B cell (primary cell): ENCODE results near the gene NKAIN2. TPM values are rescaled to one million over a fixed set of nuclear protein-coding genes. Genes with fewer than 3 reads are reported as not detected.

Experiments used
- ATAC-seq: fragments of 200-7000 bp; cut with Tn5 transposase; one replicate; pipeline ENCODE4 v1.10.0; 2021; ENCODE audit warnings: low read depth, mild to moderate bottlenecking, moderate number of reproducible peaks, moderate library complexity
- CTCF ChIA-PET: fragments of 350-600 bp; sonication (Branson Sonifier 250); formaldehyde crosslinking; loops from one replicate; lab custom pipeline; 2021; ENCODE audit warnings: antibody characterized with exemption, inconsistent platforms; lab: Charles Lee
- POLR2A ChIA-PET: fragments of 350-600 bp; sonication (Branson Sonifier 250); formaldehyde crosslinking; loops from one replicate; lab custom pipeline; 2021; ENCODE audit warnings: antibody characterized with exemption; lab: Charles Lee
- DNase-seq: peaks from one replicate; pipeline ENCODE4 v3.0.0; 2013
- H2AFZ ChIP-seq: 2 replicates; pipeline ENCODE4 v1.6.1; 2012; ENCODE audit warnings: mild to moderate bottlenecking, low read depth, low read length; ENCODE audit not compliant: insufficient read depth, poor library complexity, severe bottlenecking
- H3K27ac ChIP-seq, 2 donors: 1 replicate in 1 of 2; 2 replicates in 1 of 2; pipeline ENCODE4 v1.5.1; 2012 to 2013; ENCODE audit warnings: low read length in 2 of 2, mild to moderate bottlenecking in 2 of 2, moderate library complexity in 1 of 2
- H3K27me3 ChIP-seq, 4 experiments: fragments of 200-600 bp in 1 of 4; sonication (generic) in 1 of 4; replicated peaks in 1 of 4; 1 replicate in 2 of 4; 2 replicates in 2 of 4; pipeline versions ENCODE4 v1.6.1 to v1.7.0; 2013 to 2016; ENCODE audit warnings: low read length in 3 of 4, mild to moderate bottlenecking in 2 of 4, mixed read lengths in 1 of 4, moderate library complexity in 1 of 4; ENCODE audit not compliant: insufficient read depth in 4 of 4, control insufficient read depth in 3 of 4; ENCODE audit errors: control extremely low read depth in 1 of 4
- H3K36me3 ChIP-seq, 2 experiments: replicated peaks in 1 of 2; 1 replicate in 1 of 2; 2 replicates in 1 of 2; pipeline versions ENCODE4 v1.6.1 to v1.7.1; 2013; ENCODE audit warnings: low read length in 1 of 2; ENCODE audit not compliant: insufficient read depth in 2 of 2, control insufficient read depth in 1 of 2; ENCODE audit errors: control extremely low read depth in 1 of 2, extremely low read depth in 1 of 2
- H3K4me1 ChIP-seq, 2 donors: fragments of 200-600 bp in 1 of 2; sonication (generic) in 1 of 2; 1 replicate in 1 of 2; 2 replicates in 1 of 2; pipeline versions ENCODE4 v1.5.1 to v1.6.1; 2013 to 2017; ENCODE audit warnings: low read length in 2 of 2; ENCODE audit not compliant: control insufficient read depth in 2 of 2, insufficient read depth in 2 of 2
- H3K4me2 ChIP-seq: replicated peaks from 2 replicates; pipeline ENCODE3; 2012; ENCODE audit warnings: mild to moderate bottlenecking, low read depth, low read length; ENCODE audit not compliant: poor library complexity, severe bottlenecking
- H3K4me3 ChIP-seq, 5 experiments: fragments of 200-600 bp in 1 of 5; sonication (generic) in 1 of 5; 1 replicate in 3 of 5; 2 replicates in 2 of 5; pipeline versions ENCODE4 v1.5.1 to v1.7.0; 2011 to 2016; ENCODE audit warnings: low read length in 4 of 5, mild to moderate bottlenecking in 4 of 5, low read depth in 2 of 5, control low read depth in 1 of 5, moderate library complexity in 1 of 5; ENCODE audit not compliant: insufficient read depth in 1 of 5; ENCODE audit errors: control extremely low read depth in 1 of 5, extremely low read depth in 1 of 5
- H3K79me2 ChIP-seq: fragments of 200-600 bp; sonication (generic); one replicate; pipeline ENCODE4 v1.6.0; 2016; ENCODE audit warnings: low read length; ENCODE audit not compliant: control insufficient read depth, insufficient read depth
- H3K9ac ChIP-seq: fragments of 200-600 bp; sonication (generic); 2 replicates; pipeline ENCODE4 v1.6.1; 2017; ENCODE audit warnings: mild to moderate bottlenecking, low read length, moderate library complexity
- H3K9me3 ChIP-seq, 3 donors: one replicate each; pipeline versions ENCODE4 v1.6.1 to v1.7.1; 2013; ENCODE audit warnings: low read length in 2 of 3; ENCODE audit not compliant: control insufficient read depth in 2 of 3, insufficient read depth in 1 of 3; ENCODE audit errors: control extremely low read depth in 1 of 3
- H4K20me1 ChIP-seq: 2 replicates; pipeline ENCODE4 v1.6.0; 2012; ENCODE audit warnings: mild to moderate bottlenecking, low read length; ENCODE audit not compliant: insufficient read depth, control insufficient read depth, poor library complexity, severe bottlenecking
- H3K27ac Mint-ChIP-seq: one replicate; pipeline ENCODE4 v1.8.0; 2021; ENCODE audit warnings: mixed read lengths
- H3K27me3 Mint-ChIP-seq: one replicate; pipeline ENCODE4 v1.8.0; 2021; ENCODE audit warnings: mixed read lengths
- H3K4me1 Mint-ChIP-seq: one replicate; pipeline ENCODE4 v1.8.0; 2021; ENCODE audit warnings: mixed read lengths
- H3K4me3 Mint-ChIP-seq: one replicate; pipeline ENCODE4 v1.8.0; 2021; ENCODE audit warnings: mixed read lengths
- H3K9me3 Mint-ChIP-seq: one replicate; pipeline ENCODE4 v1.8.0; 2022; ENCODE audit warnings: mixed read lengths; ENCODE audit not compliant: insufficient read depth
- EZH2 ChIP-seq: IDR thresholded peaks from 2 replicates; pipeline ENCODE4 v1.6.1; 2012; ENCODE audit warnings: borderline replicate concordance, low read depth, mild to moderate bottlenecking, moderate library complexity, low read length; ENCODE audit not compliant: insufficient read depth, poor library complexity, severe bottlenecking
- WGBS: methylation state at CpG from one replicate; pipeline ENCODE4 v1.1.5; 2013; ENCODE audit warnings: missing lambda C conversion rate; ENCODE audit not compliant: insufficient coverage; 5-methylcytosine and 5-hydroxymethylcytosine counted together
- intact Hi-C: fragments of 100-400 bp; cut with micrococcal nuclease; formaldehyde crosslinking; loops from one replicate; pipeline ENCODE4 v1.10.0; 2022
- polyA plus RNA-seq: library from polyadenylated mRNA; depleted of rRNA; stranded (reverse); fragments of >200 nt; gene quantifications from 2 replicates; pipeline ENCODE4 v1.2.3, GENCODE V29; 2012
- total RNA-seq, 2 donors: library from RNA; stranded (reverse); fragments of 120-200 nt in 1 of 2; gene quantifications; 1 replicate in 1 of 2; 2 replicates in 1 of 2; pipeline versions ENCODE4 v1.2.3 to v1.2.4, GENCODE V29; 2013 to 2022
- TF ChIP-seq, protein P1 (sequence below): fragments of 200-600 bp; IDR thresholded peaks from one replicate; pipeline ENCODE4 v1.8.0; 2022; ENCODE audit warnings: antibody characterized with exemption, mild to moderate bottlenecking

NKAIN2 gene
- total and polyA plus RNA-seq, 2 donors (not counting 1 experiment from before 2014, with no cell fraction given): not detected

GRCh38 chr6:123788319-123788718, 15.3 kb upstream of the NKAIN2 start:
- Mint-ChIP-seq H3K27ac (no peak overlapping the region), H3K27me3 (no peaks in the 10 kb centered on the region), H3K9me3 (no peaks in the 10 kb centered on the region), H3K4me3 (no peak overlapping the region), H3K4me1 (peaks cover 2% of the 10 kb centered on the region)
- Histone ChIP-seq H3K27me3 (no peaks in the 10 kb centered on the region), H3K9ac (no peak overlapping the region), H3K4me1 (no peaks in the 10 kb centered on the region), H2AFZ (no peak overlapping the region), H3K9me3 (no peaks in the 10 kb centered on the region), H3K27ac (no peak overlapping the region), H3K79me2 (no peaks in the 10 kb centered on the region), H3K4me3 (no peak overlapping the region), H4K20me1 (no peaks in the 10 kb centered on the region), H3K36me3 (no peaks in the 10 kb centered on the region), H3K4me2 (no peak overlapping the region)
- DNase-seq (no peak), ATAC-seq (no peak)
- intact Hi-C loops: no loop called here
- no peak for TF ChIP-seq EZH2
- TF ChIP-seq, protein P1, sequence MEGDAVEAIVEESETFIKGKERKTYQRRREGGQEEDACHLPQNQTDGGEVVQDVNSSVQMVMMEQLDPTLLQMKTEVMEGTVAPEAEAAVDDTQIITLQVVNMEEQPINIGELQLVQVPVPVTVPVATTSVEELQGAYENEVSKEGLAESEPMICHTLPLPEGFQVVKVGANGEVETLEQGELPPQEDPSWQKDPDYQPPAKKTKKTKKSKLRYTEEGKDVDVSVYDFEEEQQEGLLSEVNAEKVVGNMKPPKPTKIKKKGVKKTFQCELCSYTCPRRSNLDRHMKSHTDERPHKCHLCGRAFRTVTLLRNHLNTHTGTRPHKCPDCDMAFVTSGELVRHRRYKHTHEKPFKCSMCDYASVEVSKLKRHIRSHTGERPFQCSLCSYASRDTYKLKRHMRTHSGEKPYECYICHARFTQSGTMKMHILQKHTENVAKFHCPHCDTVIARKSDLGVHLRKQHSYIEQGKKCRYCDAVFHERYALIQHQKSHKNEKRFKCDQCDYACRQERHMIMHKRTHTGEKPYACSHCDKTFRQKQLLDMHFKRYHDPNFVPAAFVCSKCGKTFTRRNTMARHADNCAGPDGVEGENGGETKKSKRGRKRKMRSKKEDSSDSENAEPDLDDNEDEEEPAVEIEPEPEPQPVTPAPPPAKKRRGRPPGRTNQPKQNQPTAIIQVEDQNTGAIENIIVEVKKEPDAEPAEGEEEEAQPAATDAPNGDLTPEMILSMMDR: no peak
- 67% methylated on average over 1 of the region's 1 CpG for WGBS
- CTCF ChIA-PET: no interaction called here
- POLR2A ChIA-PET: no interaction called here

DNA sequence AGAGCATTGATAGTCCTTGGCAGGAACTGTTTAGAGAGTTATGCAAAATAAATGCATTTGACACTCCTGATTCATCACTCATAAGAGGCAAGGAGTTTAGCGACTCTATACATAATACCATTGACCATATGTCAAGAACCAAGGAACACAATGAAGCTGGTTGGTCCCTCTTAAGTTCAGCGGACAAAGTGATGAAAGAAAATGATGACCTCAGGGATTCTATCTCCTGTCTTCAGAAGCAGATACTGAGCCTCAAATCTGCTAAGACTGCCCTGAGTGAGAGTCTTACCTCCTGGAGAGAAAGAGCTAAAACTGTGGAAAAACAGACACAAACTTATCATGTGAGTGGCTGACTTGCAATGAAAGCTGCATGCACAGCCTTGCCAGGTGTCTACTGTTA, 9.5 kb upstream of the NKAIN2 start:
- Mint-ChIP-seq H3K4me3 (no peak overlapping the region), H3K9me3 (no peaks in the 10 kb centered on the region), H3K27me3 (peaks cover 3% of the 10 kb centered on the region), H3K27ac (no peak overlapping the region), H3K4me1 (no peaks in the 10 kb centered on the region)
- intact Hi-C loops: no loop called here
- Histone ChIP-seq H3K9me3 (no peaks in the 10 kb centered on the region), H3K36me3 (no peaks in the 10 kb centered on the region), H4K20me1 (no peaks in the 10 kb centered on the region), H3K4me3 (no peak overlapping the region), H3K79me2 (no peaks in the 10 kb centered on the region), H3K4me1 (no peaks in the 10 kb centered on the region), H2AFZ (no peak overlapping the region), H3K4me2 (no peak overlapping the region), H3K27ac (no peak overlapping the region), H3K9ac (no peak overlapping the region), H3K27me3 (no peaks in the 10 kb centered on the region)
- ATAC-seq (no peak), DNase-seq (no peak)
- ChIA-PET CTCF (no interaction called here), POLR2A (no interaction called here)
- TF ChIP-seq EZH2: no peak
- TF ChIP-seq, protein P1: no peak
- 100% methylated on average over 2 of the region's 2 CpGs for WGBS
